Measurements from ENCODE around the gene ZNF783.
"Not testable (repeated sequence)": the region's sequence is repeated elsewhere in the genome, so short reads cannot be mapped to it uniquely, and the experiment has no call there.

The ZNF783 gene

GRCh38 chr7:149325248-149325647 is 63.3 kb downstream of the ZNF783 start:
- no peak for TF ChIP-seq CTCF (IDR thresholded peaks at IDR 0.05; ENCODE audit: insufficient read depth, low read depth, low read length, missing control alignments)
- no peak overlapping the region for H3K4me3 ChIP-seq (ENCODE audit: low read length)
- no peak for DNase-seq (ENCODE audit: low read depth)

- no peak for DNase-seq (ENCODE audit: low read depth)
- no peak for TF ChIP-seq CTCF (IDR thresholded peaks at IDR 0.05; ENCODE audit: insufficient read depth, low read depth, low read length, missing control alignments)
- no peak overlapping the region for H3K4me3 ChIP-seq (ENCODE audit: low read length)
Measured at GRCh38 chr7:149329265-149329664, 67.3 kb downstream of the ZNF783 start.

GRCh38 chr7:149329766-149330334 is 67.9 kb downstream of the ZNF783 start:
- H3K4me3 ChIP-seq (ENCODE audit: low read length): no peak overlapping the region
- TF ChIP-seq CTCF (IDR thresholded peaks at IDR 0.05; ENCODE audit: insufficient read depth, low read depth, low read length, missing control alignments): no peak
- no peak for DNase-seq (ENCODE audit: low read depth)

GRCh38 chr7:149330914-149331567 is 69.0 kb downstream of the ZNF783 start:
- no peak for TF ChIP-seq CTCF (IDR thresholded peaks at IDR 0.05; ENCODE audit: insufficient read depth, low read depth, low read length, missing control alignments)
- DNase-seq (ENCODE audit: low read depth): peak; percentile 24
- H3K4me3 ChIP-seq (ENCODE audit: low read length): no peak overlapping the region

- not testable (repeated sequence) for H3K4me3 ChIP-seq (ENCODE audit: low read length); DNase-seq (ENCODE audit: low read depth)
Measured at GRCh38 chr7:149332602-149333320, 70.8 kb downstream of the ZNF783 start.

GRCh38 chr7:149333321-149333717 is 71.3 kb downstream of the ZNF783 start:
- no peak overlapping the region for H3K4me3 ChIP-seq (ENCODE audit: low read length)
- no peak for DNase-seq (ENCODE audit: low read depth)
- no peak for TF ChIP-seq CTCF (IDR thresholded peaks at IDR 0.05; ENCODE audit: insufficient read depth, low read depth, low read length, missing control alignments)

GRCh38 chr7:149334219-149334618 is 72.2 kb downstream of the ZNF783 start:
- no peak overlapping the region for H3K4me3 ChIP-seq (ENCODE audit: low read length)
- TF ChIP-seq CTCF (IDR thresholded peaks at IDR 0.05; ENCODE audit: insufficient read depth, low read depth, low read length, missing control alignments): no peak
- no peak for DNase-seq (ENCODE audit: low read depth)

All from epithelial cell of esophagus (primary cell).